RWPE1 (cell line): ENCODE results near the gene RFC4.
A peak's percentile ranks its signal among the peaks of the same experiment; 100 is the strongest.
"Not testable (repeated sequence)": the region's sequence is repeated elsewhere in the genome, so short reads cannot be mapped to it uniquely, and the experiment has no call there.

Experiments used
- CTCF ChIA-PET: fragments of 350-600 bp; sonication (Branson Sonifier 250); formaldehyde crosslinking; extraction: SDS; loops from one replicate; lab custom pipeline; 2021; lab: Yijun Ruan, JAX
- POLR2A ChIA-PET: fragments of 400-600 bp; formaldehyde crosslinking; extraction: SDS; loops from one replicate; lab custom pipeline; 2020; ENCODE audit warnings: antibody characterized with exemption; ENCODE audit not compliant: low non-redundant PET; lab: Yijun Ruan, JAX
- DNase-seq: peaks from one replicate; pipeline ENCODE4 v3.0.0; 2012; ENCODE audit warnings: low spot score
- H3K27ac ChIP-seq: fragments of 450-650 bp; 2 replicates; pipeline ENCODE4 v1.5.1; 2017
- TF ChIP-seq, protein P1 (sequence below): fragments of 450-650 bp; conservative IDR thresholded peaks from 2 replicates; pipeline ENCODE4 v1.5.1; 2017; ENCODE audit warnings: low read depth, mild to moderate bottlenecking

Gene RFC4, protein sequence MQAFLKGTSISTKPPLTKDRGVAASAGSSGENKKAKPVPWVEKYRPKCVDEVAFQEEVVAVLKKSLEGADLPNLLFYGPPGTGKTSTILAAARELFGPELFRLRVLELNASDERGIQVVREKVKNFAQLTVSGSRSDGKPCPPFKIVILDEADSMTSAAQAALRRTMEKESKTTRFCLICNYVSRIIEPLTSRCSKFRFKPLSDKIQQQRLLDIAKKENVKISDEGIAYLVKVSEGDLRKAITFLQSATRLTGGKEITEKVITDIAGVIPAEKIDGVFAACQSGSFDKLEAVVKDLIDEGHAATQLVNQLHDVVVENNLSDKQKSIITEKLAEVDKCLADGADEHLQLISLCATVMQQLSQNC

DNA sequence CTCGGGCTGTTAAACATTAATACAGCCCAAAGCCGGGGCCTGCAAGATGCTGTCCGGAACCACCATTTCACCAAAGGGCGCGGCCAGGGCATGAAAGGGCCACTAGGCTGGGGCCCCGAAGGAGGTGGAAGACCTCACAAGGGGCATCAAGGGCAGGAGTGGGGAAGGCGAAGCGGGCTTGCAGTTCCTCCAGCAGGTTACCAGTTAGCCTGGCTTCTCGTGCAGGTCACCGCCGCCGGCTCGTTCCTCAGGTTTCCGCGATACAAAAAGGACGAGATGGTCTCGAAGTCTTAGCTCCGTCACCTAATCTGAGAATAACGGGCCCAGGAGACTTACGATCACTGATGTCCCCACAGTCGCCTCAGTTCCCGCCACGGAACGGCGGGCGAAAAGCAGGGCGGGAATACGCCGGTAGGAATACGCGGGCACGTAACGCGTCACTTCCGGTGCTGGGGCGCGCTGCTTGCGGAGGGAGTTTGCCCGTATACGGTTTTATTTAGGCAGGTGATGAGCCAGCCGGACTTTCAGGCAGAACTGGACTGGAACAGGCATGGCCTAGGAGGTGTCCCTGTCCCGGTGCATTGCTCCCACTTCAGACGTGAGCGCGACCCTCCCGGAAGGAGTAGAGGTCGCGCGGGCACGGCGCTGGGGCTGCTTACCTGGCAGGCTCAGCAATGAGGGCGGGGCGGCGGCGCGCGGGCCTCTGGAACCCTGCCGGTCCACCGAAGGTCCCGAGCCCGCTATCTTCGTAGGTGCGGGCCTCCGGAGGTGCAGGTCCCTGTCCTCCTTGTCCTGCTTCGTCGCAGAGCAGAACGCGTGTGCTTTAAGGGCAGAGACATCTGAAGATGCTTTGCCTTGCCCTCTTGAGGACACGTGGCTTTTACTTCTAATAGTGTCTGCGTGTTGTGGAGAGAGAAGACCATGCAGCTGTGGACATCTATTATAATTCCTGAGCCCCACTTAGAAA is at the start of gene RFC4:
TSS of gene RFC4 (minus strand) at position 394 of the 967 bp plus-strand sequence. CDS start 1,769 bp downstream, outside the sequence.
- DNase-seq = peak; percentile 70
- POLR2A ChIA-PET = no interaction called here
- peak within 1 kb of the TSS; percentile 88 for H3K27ac ChIP-seq
- CTCF ChIA-PET = no interaction called here
- TF ChIP-seq, protein P1, sequence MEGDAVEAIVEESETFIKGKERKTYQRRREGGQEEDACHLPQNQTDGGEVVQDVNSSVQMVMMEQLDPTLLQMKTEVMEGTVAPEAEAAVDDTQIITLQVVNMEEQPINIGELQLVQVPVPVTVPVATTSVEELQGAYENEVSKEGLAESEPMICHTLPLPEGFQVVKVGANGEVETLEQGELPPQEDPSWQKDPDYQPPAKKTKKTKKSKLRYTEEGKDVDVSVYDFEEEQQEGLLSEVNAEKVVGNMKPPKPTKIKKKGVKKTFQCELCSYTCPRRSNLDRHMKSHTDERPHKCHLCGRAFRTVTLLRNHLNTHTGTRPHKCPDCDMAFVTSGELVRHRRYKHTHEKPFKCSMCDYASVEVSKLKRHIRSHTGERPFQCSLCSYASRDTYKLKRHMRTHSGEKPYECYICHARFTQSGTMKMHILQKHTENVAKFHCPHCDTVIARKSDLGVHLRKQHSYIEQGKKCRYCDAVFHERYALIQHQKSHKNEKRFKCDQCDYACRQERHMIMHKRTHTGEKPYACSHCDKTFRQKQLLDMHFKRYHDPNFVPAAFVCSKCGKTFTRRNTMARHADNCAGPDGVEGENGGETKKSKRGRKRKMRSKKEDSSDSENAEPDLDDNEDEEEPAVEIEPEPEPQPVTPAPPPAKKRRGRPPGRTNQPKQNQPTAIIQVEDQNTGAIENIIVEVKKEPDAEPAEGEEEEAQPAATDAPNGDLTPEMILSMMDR = no peak

DNA sequence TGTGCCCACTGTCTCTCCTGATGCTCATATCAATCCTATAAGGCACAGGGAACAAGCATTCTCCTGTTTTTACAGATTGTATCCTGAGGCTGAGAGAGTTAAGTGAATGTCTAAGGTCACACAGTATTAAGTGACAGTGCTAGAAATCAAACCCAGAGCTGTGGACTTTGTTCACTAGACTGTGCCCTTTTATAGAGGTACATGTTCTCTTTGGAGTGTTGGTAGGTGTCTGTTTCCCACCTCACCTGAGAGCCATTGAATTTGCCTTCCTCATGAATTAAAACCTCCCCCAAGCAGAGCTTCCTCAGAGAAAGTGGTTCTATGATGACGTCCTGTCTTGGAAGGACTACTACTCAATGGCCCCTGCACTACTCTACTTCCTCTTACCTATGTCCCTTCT is 48.7 kb upstream of the RFC4 start:
- no peak for DNase-seq
- CTCF ChIA-PET = no interaction called here
- POLR2A ChIA-PET = no interaction called here
- no peak overlapping the region for H3K27ac ChIP-seq
- TF ChIP-seq, protein P1 = no peak

DNA sequence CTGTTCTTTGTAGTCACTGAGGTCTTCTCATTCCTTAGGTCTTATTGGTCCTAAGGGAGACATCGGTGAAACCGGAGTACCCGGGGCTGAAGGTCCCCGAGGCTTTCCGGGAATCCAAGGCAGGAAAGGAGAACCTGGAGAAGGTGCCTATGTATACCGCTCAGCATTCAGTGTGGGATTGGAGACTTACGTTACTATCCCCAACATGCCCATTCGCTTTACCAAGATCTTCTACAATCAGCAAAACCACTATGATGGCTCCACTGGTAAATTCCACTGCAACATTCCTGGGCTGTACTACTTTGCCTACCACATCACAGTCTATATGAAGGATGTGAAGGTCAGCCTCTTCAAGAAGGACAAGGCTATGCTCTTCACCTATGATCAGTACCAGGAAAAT is 47.9 kb upstream of the RFC4 start:
- ChIA-PET POLR2A (no interaction called here), CTCF (no interaction called here)
- no peak for DNase-seq
- TF ChIP-seq, protein P1 = no peak
- H3K27ac ChIP-seq = no peak overlapping the region

DNA sequence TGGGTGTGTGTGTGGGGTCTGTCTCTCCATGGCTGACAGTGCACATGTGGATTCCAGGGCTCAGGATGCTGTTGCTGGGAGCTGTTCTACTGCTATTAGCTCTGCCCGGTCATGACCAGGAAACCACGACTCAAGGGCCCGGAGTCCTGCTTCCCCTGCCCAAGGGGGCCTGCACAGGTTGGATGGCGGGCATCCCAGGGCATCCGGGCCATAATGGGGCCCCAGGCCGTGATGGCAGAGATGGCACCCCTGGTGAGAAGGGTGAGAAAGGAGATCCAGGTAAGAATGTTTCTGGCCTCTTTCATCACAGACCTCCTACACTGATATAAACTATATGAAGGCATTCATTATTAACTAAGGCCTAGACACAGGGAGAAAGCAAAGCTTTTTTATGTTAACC is 46.7 kb upstream of the RFC4 start:
- ChIA-PET POLR2A (no interaction called here), CTCF (interaction anchor here (0.7 to 1.3 kb wide), 2 partner anchors 71 to 312 kb away, joined by 3 to 4 read pairs; no protein-coding TSS in a partner anchor)
- TF ChIP-seq, protein P1 = no peak
- no peak for DNase-seq
- no peak overlapping the region for H3K27ac ChIP-seq

DNA sequence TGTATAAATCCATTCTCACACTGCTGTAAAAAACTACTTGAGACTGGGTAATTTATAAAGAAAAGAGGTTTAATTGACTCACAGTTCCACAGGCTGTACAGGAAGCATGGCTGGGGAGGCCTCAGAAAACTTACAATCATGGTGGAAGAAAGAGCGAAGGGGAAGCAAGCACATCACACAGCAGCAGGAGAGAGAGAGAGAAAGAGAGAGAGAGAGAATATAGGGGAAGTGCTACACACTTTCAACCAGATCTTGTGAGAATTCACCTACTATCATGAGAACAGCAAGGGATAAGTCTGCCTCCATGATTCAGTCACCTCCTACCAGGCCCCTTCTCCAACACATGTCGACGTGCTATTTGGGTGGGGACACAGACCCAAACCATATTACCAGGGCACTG is 45.6 kb upstream of the RFC4 start:
- DNase-seq, H3K27ac ChIP-seq, POLR2A ChIA-PET: not testable (repeated sequence)
- CTCF ChIA-PET = interaction anchor here (0.7 to 1.0 kb wide), 2 partner anchors 313 to 343 kb away, joined by 3 to 5 read pairs; no protein-coding TSS in a partner anchor

DNA sequence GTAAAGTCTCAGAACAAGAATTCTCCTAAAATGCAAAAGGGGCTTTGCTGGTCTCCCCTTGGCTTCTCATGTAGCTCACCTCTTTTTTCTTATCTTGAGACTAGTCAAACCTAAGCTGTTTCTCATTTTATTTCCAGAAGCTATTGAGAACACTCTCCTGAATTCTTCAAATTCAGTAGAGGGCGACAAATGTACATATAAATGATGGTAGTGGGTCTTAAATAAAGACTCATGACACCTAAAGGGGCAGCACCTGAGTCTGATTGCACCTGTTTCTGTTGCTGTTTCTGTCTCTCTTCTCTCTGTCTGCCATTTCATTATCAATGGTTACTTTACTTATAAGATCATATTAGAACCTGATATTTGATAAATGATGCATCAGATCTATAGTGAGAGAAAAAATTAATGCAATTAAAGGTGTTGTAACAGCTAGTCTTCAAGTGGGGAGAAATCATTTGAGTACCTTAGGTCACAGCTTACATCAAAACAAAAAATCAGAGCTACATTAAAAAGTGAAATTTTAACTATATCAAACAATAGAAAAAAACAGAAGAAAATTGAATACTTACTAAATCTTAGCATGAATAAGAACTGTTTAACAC is 43.2 kb upstream of the RFC4 start:
- POLR2A ChIA-PET = no interaction called here
- TF ChIP-seq, protein P1 = peak; percentile 45
- CTCF ChIA-PET = interaction anchor here (0.6 to 1.2 kb wide), 13 partner anchors 23 to 641 kb away, joined by 3 to 16 read pairs (median 3); no protein-coding TSS in a partner anchor
- peak; percentile 55 for DNase-seq
- no peak overlapping the region for H3K27ac ChIP-seq
